Measurements from ENCODE around the gene CD83. TPM values are rescaled to one million over a fixed set of nuclear protein-coding genes. Genes with fewer than 3 reads are reported as not detected.

CD83 gene
- total RNA-seq, 2 experiments from 2014 or later: 15.0 to 26.2 TPM

DNA sequence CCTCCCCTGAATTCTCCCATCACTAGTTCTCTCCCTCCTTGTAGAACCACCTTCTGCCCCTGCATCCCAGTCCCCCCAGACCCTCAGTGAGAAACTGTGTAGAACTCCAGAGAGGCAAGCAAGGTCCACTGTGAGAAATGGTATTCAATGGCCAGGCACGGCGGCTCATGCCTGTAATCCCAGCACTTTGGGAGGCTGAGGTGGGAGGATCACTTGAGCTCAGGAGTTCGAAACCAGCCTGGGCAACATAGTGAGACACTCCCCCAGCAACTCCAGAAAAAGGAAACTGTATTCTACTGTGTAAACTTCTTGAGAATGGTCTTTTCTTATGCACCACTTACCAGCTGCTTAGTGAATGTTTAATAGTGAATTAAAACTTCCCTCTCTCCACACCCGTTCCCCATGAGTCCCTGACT, 8.2 kb upstream of the CD83 start:
- no peaks in the 10 kb centered on the region for H4K20me1 ChIP-seq (ENCODE audit: insufficient read depth, low read length)
- no peak for DNase-seq (ENCODE audit: low spot score)
- peaks cover 10% of the 10 kb centered on the region; the same call in 1 of the 2 replicates for H3K36me3 ChIP-seq (ENCODE audit: insufficient read depth, low read length)
- peak overlapping the region; percentile 4 for H3K27ac ChIP-seq (ENCODE audit: low read depth, low read length, poor library complexity, severe bottlenecking)
- peak overlapping the region; percentile 8; the same call in 1 of the 2 replicates for H2AFZ ChIP-seq (ENCODE audit: low read length)
- peak overlapping the region; percentile 80 for H3K4me2 ChIP-seq (ENCODE audit: low read length)
- intact Hi-C loops (cut with micrococcal nuclease; ENCODE audit: unreplicated experiment): no loop called here
- H3K4me3 ChIP-seq (ENCODE audit: low read depth, low read length, poor library complexity, severe bottlenecking): peak overlapping the region; percentile 39
- H3K9me2 ChIP-seq (ENCODE audit: insufficient read depth, low read length): no peaks in the 10 kb centered on the region
- BruUV-seq (replicated peaks): no TSS peak
- H3K9me3 ChIP-seq (ENCODE audit: low read length): peaks cover 13% of the 10 kb centered on the region
- H3K79me2 ChIP-seq (ENCODE audit: insufficient read depth, low read depth, low read length): no peaks in the 10 kb centered on the region
- no peak for TF ChIP-seq EZH2phosphoT487 (IDR thresholded peaks at IDR 0.05; ENCODE audit: borderline replicate concordance, low read depth, low read length)
- TF ChIP-seq, protein P1, sequence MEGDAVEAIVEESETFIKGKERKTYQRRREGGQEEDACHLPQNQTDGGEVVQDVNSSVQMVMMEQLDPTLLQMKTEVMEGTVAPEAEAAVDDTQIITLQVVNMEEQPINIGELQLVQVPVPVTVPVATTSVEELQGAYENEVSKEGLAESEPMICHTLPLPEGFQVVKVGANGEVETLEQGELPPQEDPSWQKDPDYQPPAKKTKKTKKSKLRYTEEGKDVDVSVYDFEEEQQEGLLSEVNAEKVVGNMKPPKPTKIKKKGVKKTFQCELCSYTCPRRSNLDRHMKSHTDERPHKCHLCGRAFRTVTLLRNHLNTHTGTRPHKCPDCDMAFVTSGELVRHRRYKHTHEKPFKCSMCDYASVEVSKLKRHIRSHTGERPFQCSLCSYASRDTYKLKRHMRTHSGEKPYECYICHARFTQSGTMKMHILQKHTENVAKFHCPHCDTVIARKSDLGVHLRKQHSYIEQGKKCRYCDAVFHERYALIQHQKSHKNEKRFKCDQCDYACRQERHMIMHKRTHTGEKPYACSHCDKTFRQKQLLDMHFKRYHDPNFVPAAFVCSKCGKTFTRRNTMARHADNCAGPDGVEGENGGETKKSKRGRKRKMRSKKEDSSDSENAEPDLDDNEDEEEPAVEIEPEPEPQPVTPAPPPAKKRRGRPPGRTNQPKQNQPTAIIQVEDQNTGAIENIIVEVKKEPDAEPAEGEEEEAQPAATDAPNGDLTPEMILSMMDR (conservative IDR thresholded peaks at IDR 0.05; ENCODE audit: low read length): no peak
- H3K4me1 ChIP-seq (ENCODE audit: insufficient read depth, low read length, poor library complexity, severe bottlenecking): peaks cover 31% of the 10 kb centered on the region
- ChIA-PET CTCF (ENCODE audit: unreplicated experiment) (interaction anchor here (0.6 to 0.9 kb wide), 3 partner anchors 43 to 1361 kb away, joined by 3 read pairs; no protein-coding TSS in a partner anchor), POLR2A (interaction anchor here (0.6 to 3.0 kb wide), 8 partner anchors 9 to 1827 kb away, joined by 3 to 21 read pairs (median 4); partner anchors contain the start of gene CD83)

DNA sequence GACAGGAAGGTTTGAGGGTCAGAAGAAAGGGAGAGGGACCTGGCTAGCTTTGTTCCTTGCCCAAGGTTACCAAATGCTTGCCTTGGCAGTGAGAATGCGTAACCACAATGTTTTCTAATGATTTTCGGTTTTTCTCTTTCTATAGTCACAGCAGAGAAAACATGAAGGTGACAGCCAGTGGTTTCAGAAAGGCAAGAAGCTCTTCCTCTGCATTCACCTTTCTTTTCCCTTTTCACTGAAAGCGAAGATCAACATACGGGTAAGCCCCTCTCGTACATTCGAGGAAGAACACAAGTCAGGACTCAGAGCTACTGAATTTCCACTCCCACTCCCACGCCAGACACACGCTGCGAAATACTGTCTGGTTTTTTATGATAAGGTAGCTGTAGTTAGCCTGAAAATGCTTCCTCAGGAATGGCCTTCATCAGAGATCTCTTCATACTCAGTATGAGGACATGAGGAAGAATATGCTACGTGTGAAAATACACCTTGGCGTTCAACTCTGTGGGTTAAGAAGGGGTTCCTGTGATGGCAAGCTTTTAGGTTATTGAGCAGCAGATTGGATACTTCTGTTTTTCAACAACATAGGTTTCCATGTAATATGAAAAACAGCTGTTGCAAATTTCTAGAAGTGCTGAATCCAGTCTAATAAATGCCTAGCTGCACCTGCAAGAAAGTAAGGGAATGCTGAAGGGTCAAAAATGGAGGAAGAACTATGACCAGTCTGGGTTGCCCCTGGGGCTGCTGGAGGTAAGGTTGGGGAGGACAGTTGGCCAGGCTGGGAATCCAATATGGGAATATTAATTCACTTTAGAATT, 7.4 kb upstream of the CD83 start:
- Histone ChIP-seq H2AFZ (ENCODE audit: low read length) (peak overlapping the region; percentile 8; the same call in 1 of the 2 replicates), H4K20me1 (ENCODE audit: insufficient read depth, low read length) (no peaks in the 10 kb centered on the region), H3K36me3 (ENCODE audit: insufficient read depth, low read length) (peaks cover 10% of the 10 kb centered on the region; the same call in 1 of the 2 replicates), H3K4me2 (ENCODE audit: low read length) (peak overlapping the region; percentile 80), H3K79me2 (ENCODE audit: insufficient read depth, low read depth, low read length) (no peaks in the 10 kb centered on the region), H3K27ac (ENCODE audit: low read depth, low read length, poor library complexity, severe bottlenecking) (peak overlapping the region; percentile 4), H3K4me3 (ENCODE audit: low read depth, low read length, poor library complexity, severe bottlenecking) (peak overlapping the region; percentile 1), H3K9me3 (ENCODE audit: low read length) (peaks cover 13% of the 10 kb centered on the region), H3K4me1 (ENCODE audit: insufficient read depth, low read length, poor library complexity, severe bottlenecking) (peaks cover 31% of the 10 kb centered on the region), H3K9me2 (ENCODE audit: insufficient read depth, low read length) (no peaks in the 10 kb centered on the region)
- TF ChIP-seq, protein P1 (conservative IDR thresholded peaks at IDR 0.05; ENCODE audit: low read length): no peak
- no peak for TF ChIP-seq EZH2phosphoT487 (IDR thresholded peaks at IDR 0.05; ENCODE audit: borderline replicate concordance, low read depth, low read length)
- no peak for DNase-seq (ENCODE audit: low spot score)
- ChIA-PET CTCF (ENCODE audit: unreplicated experiment) (interaction anchor here (0.6 to 1.0 kb wide), 3 partner anchors 15 to 1360 kb away, joined by 3 read pairs; no protein-coding TSS in a partner anchor), POLR2A (interaction anchor here (0.6 to 3.0 kb wide), 8 partner anchors 8 to 1827 kb away, joined by 3 to 21 read pairs (median 3); partner anchors contain the start of gene CD83)
- no TSS peak for BruUV-seq (replicated peaks)
- intact Hi-C loops (cut with micrococcal nuclease; ENCODE audit: unreplicated experiment): no loop called here

Measured in OCI-LY7 (cell line).